Measurements from ENCODE around the gene ACVRL1.

The ACVRL1 gene

DNA sequence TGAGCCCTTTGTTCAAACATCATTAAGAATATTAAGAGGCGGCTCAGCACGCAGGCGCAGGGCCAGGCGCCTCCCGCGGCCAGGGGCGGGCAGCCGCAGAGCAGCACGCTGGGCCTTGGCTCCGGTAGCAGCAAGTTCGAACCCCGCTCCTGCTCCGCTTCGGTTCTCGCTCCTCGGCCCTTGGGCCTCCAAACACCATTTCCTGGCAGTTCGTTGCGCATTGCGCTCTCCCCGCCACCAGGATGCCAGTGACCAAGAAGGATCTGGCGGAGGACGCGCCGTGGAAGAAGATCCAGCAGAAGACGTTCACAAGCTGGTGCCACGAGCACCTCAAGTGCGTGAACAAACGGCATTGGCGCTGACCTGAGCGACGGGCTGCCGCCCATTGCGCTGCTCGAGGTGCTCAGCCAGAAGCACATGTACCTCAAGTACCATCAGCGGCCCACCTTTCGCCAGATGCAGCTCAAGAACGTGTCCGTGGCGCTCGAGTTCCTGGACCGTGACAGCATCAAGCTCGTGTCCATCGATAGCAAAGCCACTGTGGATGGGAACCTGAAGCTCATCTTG is 6.9 kb upstream of the ACVRL1 start:
- DNase-seq, result no peak

- DNase-seq, result no peak
Measured at GRCh38 chr12:51901121-51901817, 6.0 kb upstream of the ACVRL1 start.

DNA sequence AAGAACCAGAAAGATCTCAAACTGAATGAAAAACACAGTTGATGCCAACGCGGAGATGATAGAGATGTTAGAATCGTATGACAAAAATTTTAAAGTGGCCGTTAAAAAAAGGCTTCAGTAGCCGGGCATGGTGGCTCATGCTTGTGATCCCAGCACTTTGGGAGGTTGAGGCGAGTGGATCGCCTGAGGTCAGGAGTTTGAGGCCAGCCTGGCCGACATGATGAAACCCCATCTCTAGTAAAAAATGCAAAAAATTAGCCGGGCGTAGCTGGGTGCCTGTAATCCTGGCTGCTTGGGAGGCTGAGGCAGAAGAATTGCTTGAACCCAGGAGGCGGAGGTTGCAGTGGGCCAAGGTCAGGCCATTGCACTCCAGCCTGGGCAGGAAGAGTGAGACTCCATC is 5.4 kb upstream of the ACVRL1 start:
- DNase-seq, result no peak

DNA sequence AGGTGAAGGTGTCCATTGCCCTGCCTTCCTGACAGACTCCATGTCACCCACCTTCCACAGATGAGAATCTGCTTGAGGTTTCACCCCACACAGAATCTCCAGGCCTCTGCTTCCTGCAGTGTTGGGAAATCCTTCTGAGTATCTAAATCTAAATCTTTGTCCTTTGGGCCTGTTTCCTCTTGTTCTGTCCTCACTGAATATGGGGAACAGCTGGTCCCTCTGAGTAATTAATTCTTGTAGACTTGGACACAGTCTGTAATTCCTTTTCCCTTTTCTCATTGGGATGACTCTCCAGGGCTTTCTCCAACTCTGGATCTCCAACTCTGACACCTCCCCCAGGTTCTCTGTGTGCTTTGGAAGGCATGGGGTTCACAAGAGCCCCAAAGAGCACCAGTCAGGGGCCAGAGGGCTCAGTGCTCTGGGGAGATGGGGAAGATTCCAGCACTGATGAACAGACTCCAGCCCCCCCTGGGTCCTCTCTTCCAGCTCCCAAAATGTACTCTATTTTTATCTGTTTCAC is 2.3 kb upstream of the ACVRL1 start:
- DNase-seq, result no peak

- DNase-seq, result no peak
Measured at GRCh38 chr12:51905471-51906429, 1.6 kb upstream of the ACVRL1 start.

DNA sequence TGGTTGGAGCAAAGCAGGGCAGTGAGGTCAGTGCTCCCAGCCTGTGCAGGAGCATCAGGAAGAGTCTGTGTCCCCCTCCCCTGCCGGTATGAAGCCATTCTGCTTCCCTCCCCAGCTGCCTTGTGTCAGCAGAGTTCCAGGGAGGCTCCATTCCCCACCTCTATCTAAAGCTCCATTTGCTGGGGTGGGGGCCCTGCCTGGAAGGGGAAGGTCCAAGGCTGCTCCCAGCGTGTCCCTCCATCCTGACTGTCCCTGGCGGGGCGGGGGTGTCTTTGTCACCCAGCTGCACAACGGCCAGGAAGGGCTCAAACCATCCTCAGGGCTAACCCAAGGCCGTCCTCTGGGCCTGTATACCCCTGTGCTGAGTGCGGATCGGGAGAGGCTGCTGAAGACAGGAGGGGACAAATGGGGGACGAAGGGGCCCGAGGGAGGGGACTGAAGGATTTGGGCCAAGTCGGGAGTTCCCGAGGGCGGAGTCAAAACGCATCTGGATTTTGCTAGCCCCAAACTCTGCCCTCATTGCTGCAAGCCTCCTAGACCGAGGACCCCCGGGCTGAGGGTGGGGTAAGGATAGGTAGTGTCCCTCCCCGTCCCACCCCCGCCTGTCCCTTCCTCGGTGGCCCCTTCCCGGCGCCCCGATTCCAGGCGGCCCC is 748 bp upstream of the ACVRL1 start:
- DNase-seq, result no peak

- DNase-seq, result no peak
Measured at GRCh38 chr12:51907856-51908425, 637 bp downstream of the ACVRL1 start.

- no peak for DNase-seq
Measured at GRCh38 chr12:51908876-51909592, 1.7 kb downstream of the ACVRL1 start.

- no peak for DNase-seq
Measured at GRCh38 chr12:51910168-51910567, 2.9 kb downstream of the ACVRL1 start.

DNA sequence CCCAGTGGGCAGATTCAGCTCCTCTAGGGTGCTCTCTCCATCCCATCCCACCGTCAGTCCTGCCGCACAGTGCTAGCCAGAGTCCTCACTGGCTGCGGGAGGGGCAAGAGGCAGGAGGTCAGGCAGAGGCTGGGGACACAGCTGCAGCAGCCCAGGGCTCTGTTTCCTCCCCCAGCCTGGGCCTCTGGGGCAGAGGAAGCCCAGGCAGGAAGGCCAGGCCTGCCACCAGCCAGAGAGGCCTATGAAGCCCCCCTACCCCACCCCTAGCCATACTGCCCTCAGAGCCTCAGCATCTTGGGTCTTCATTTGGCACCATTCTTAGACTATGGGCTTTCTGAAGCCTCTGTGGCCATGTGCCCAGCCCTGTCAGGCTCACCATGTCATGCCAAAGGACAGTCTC is 3.4 kb downstream of the ACVRL1 start:
- DNase-seq, result no peak

GRCh38 chr12:51911307-51911706 is 4.0 kb downstream of the ACVRL1 start:
- no peak for DNase-seq

- no peak for DNase-seq
Measured at GRCh38 chr12:51911788-51912711, 4.7 kb downstream of the ACVRL1 start.

DNA sequence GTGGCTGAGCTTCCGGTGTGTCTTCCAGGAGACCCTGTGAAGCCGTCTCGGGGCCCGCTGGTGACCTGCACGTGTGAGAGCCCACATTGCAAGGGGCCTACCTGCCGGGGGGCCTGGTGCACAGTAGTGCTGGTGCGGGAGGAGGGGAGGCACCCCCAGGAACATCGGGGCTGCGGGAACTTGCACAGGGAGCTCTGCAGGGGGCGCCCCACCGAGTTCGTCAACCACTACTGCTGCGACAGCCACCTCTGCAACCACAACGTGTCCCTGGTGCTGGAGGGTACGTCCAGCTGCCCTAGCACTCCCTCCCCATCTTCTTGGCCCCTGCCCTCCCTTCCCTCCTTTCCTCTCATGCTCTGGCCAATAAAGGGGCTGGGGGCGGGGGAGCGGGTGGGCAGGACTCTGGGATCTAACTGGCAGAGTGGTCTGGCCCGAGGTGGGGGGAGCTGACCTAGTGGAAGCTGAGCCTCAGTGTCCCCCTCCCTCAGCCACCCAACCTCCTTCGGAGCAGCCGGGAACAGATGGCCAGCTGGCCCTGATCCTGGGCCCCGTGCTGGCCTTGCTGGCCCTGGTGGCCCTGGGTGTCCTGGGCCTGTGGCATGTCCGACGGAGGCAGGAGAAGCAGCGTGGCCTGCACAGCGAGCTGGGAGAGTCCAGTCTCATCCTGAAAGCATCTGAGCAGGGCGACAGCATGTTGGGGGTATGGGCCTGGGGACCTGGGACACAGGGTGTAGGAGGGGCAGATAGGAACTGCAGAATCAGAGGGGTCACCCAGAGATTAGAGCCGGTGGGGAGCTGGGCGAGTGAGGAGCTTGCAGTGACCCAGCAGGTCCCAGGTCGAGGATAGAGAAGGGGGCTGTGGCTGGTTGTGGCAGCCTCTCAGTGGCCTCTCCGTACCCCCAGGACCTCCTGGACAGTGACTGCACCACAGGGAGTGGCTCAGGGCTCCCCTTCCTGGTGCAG is 6.0 kb downstream of the ACVRL1 start:
- DNase-seq, result no peak

DNA sequence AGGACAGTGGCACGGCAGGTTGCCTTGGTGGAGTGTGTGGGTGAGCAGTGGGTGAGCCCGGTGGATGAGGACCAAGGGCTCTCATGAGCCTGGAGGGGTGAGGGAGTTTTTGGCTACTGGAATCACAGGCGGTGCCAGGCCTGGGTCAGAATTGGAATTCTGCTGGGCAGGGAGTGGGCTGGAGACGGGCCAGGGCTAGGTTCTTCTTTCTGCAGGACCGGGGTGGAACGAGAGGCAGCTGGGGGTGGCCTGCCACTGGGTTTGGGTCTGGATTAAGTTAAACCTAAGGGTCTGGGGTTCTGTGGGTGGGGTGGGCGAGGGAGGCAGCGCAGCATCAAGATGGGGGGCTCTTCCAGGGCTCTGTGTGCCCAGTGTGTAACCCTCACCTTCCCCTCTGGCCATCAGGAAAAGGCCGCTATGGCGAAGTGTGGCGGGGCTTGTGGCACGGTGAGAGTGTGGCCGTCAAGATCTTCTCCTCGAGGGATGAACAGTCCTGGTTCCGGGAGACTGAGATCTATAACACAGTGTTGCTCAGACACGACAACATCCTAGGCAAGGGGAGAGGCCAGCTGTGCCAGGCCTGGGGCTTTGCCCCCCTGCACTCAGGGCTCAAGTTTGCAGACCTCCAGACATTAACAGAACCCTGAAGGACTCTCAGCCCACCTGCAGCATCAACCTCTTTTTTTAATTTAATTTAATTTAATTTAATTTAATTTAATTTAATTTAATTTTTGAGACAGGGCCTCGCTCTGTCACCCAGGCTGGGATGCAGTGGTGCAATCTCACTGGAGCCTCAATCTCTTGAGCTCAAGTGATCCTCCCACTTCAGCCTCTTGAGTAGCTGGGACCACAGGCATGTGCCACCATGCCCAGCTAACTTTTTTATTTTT is 7.0 kb downstream of the ACVRL1 start:
- no peak for DNase-seq

DNA sequence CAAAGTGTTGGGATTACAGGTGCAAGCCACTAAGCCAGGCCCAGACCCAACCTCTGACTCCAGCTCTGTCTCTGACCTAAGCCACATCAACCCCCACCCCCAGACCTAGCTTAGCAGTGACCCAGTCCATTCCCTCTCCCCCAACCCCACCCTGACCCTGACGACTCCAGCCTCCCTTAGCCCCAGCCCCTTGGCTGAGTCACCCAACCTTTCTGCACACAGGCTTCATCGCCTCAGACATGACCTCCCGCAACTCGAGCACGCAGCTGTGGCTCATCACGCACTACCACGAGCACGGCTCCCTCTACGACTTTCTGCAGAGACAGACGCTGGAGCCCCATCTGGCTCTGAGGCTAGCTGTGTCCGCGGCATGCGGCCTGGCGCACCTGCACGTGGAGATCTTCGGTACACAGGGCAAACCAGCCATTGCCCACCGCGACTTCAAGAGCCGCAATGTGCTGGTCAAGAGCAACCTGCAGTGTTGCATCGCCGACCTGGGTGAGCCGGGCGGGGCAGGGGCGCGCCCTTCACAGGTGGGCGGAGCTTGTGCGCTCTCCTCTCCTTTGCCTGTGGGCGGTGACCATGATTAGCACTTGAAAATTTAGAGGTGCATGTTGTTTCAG is 7.8 kb downstream of the ACVRL1 start:
- DNase-seq, result no peak

DNA sequence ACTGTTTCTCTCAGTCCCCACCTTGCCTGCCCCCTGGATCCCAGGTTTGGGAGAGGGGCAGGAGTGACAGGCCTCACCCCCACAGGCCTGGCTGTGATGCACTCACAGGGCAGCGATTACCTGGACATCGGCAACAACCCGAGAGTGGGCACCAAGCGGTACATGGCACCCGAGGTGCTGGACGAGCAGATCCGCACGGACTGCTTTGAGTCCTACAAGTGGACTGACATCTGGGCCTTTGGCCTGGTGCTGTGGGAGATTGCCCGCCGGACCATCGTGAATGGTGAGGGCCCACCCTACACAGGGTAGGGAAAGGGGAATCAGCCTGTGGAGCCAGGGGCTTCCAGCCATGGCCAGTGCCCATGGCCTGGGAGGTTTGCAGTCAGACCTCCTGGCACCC is 8.6 kb downstream of the ACVRL1 start:
- no peak for DNase-seq

DNA sequence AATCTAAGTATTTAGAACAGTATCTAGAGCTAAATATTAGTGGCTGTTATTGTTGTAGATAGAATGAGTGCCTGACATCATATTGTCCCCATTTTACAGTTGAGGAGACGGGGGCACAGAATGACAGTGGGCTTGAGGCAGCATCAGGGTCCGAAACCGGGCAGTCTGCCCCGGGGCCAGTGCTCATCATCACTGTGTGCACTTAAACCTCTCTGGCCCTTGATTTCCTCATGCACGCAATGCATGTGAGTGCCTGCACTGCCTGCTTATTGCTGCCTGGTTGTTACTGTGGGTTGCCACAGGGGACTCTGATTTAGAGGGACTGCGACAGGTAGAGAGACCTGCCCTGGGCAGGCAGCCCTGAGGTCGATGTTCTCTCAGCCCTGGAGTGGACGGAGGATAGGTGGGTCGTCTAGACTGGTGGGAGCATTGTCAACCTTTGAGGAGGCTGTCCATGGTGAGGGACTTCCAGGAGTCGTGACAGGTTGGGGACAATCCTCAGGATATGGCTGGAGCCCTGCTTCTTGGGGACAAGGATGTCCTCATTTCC is 9.8 kb downstream of the ACVRL1 start:
- DNase-seq, result no peak
